Mammary epithelial cell (primary cell): Measurements from ENCODE around the gene C3orf18.

Source experiments
- CTCF ChIP-seq, 2 donors: IDR thresholded peaks in 1 of 2; conservative IDR thresholded peaks in 1 of 2; 2 replicates each; pipeline ENCODE4 v1.5.1; 2011 to 2012; ENCODE audit warnings: inconsistent platforms in 2 of 2, low read length in 2 of 2, mild to moderate bottlenecking in 2 of 2, control low read depth in 1 of 2, low read depth in 1 of 2; ENCODE audit not compliant: insufficient read depth in 1 of 2; ENCODE audit errors: extremely low read depth in 1 of 2
- EZH2 ChIP-seq: IDR thresholded peaks from 2 replicates; pipeline ENCODE4 v1.6.1; 2012; ENCODE audit warnings: low read length, inconsistent platforms, borderline replicate concordance

GRCh38 chr3:50517721-50518206, 49.8 kb downstream of the C3orf18 start:
- TF ChIP-seq CTCF (conservative IDR thresholded peaks at IDR 0.05 in 1 of 2, IDR thresholded peaks at IDR 0.05 in 1 of 2; ENCODE audit: extremely low read depth in 1 of 2, insufficient read depth in 1 of 2, low read depth in 1 of 2, low read length in 2 of 2) (no peak), EZH2 (no peak)
